Body of pancreas (tissue), 4 donors: ENCODE data around the gene NOL4L. TPM values are rescaled to one million over a fixed set of nuclear protein-coding genes. Genes with fewer than 3 reads are reported as not detected.

Experiments
- ATAC-seq: fragments of 150-250 bp; one replicate; pipeline ENCODE4 v1.9.1; 2016
- DNase-seq, 4 donors: peaks; one replicate each; pipeline ENCODE4 v3.0.0-alpha.2; 2019
- H3K27ac ChIP-seq, 4 donors: fragments of 200-600 bp; sonication (generic); 1 replicate in 3 of 4; 2 replicates in 1 of 4; pipeline versions ENCODE4 v1.5.1 to v1.6.1; 2016 to 2019; ENCODE audit warnings: mild to moderate bottlenecking in 1 of 4, mixed read lengths in 1 of 4, moderate library complexity in 1 of 4
- H3K27me3 ChIP-seq, 2 donors: fragments of 200-600 bp; sonication (generic); one replicate each; pipeline ENCODE4 v1.6.0; 2016; ENCODE audit warnings: mild to moderate bottlenecking in 1 of 2
- H3K36me3 ChIP-seq, 2 donors: fragments of 200-600 bp; sonication (generic); replicated peaks in 1 of 2; 2 replicates each; pipeline ENCODE4 v1.5.1; 2016; ENCODE audit warnings: low read depth in 2 of 2; ENCODE audit not compliant: insufficient read depth in 1 of 2
- H3K4me1 ChIP-seq: fragments of 200-600 bp; sonication (generic); one replicate; pipeline ENCODE4 v1.6.0; 2016
- H3K4me3 ChIP-seq, 2 donors: fragments of 200-600 bp; sonication (generic); 1 replicate in 1 of 2; 2 replicates in 1 of 2; pipeline ENCODE4 v1.5.1; 2016 to 2019
- H3K9me3 ChIP-seq, 3 donors: fragments of 200-600 bp; sonication (generic); 1 replicate in 2 of 3; 2 replicates in 1 of 3; pipeline ENCODE4 v1.5.1; 2016
- CTCF ChIP-seq, 7 experiments: fragments of 450-650 bp in 4 of 7; fragments of 200-600 bp in 3 of 7; sonication (generic) in 3 of 7; IDR thresholded peaks; one replicate each; pipeline ENCODE4 v1.5.1; 2016 to 2019; ENCODE audit warnings: antibody characterized with exemption in 7 of 7
- POLR2A ChIP-seq, 3 donors: fragments of 450-650 bp; IDR thresholded peaks; one replicate each; pipeline ENCODE4 v1.6.1; 2016; ENCODE audit warnings: antibody characterized with exemption in 3 of 3, mild to moderate bottlenecking in 2 of 3
- WGBS, 2 donors: methylation state at CpG; one replicate each; pipeline ENCODE4 v1.1.5; 2017; 5-methylcytosine and 5-hydroxymethylcytosine counted together
- intact Hi-C: fragments of 100-400 bp; cut with DNase I; formaldehyde crosslinking; loops from one replicate; pipeline ENCODE4 v1.15.1; 2023
- total RNA-seq, 2 donors: library from RNA; depleted of rRNA; stranded (reverse); fragments of >200 nt; gene quantifications; one replicate each; pipeline ENCODE4 v1.1.0, GENCODE V29; 2016

NOL4L gene
- total RNA-seq, 2 donors from 2014 or later: 15.0 to 36.9 TPM

- H3K4me1 ChIP-seq: peaks cover 69% of the 10 kb centered on the region
- H3K4me3 ChIP-seq: no peak overlapping the region
- peak; percentile 70 to 86 (median 82) for DNase-seq
- H3K27me3 ChIP-seq: no peaks in the 10 kb centered on the region
- intact Hi-C loops: loop anchor here (10.0 kb wide), 1 partner anchor 99 kb away; no protein-coding TSS in a partner anchor
- TF ChIP-seq POLR2A (IDR thresholded peaks at IDR 0.05): peak in 1 of 3 donors; percentile 27
- TF ChIP-seq CTCF (IDR thresholded peaks at IDR 0.05): peak in 1 of 7 experiments; percentile 10
- no peaks in the 10 kb centered on the region for H3K36me3 ChIP-seq
- peak overlapping the region; percentile 84 to 94 (median 90) for H3K27ac ChIP-seq
- H3K9me3 ChIP-seq: no peaks in the 10 kb centered on the region
- peak; percentile 69 for ATAC-seq
- WGBS, 2 donors: 20 to 40% methylated on average over 17 to 28 of the region's 28 CpGs
These were observed 121.3 kb downstream of the NOL4L start for GRCh38 chr20:32463642-32464400.

- H3K4me1 ChIP-seq: peaks cover 77% of the 10 kb centered on the region
- DNase-seq: peak; percentile 77 to 93 (median 92)
- peak; percentile 75 for ATAC-seq
- 17 to 23% methylated on average over 7 to 15 of the region's 15 CpGs for WGBS, 2 donors
- H3K27me3 ChIP-seq: no peaks in the 10 kb centered on the region
- TF ChIP-seq POLR2A (IDR thresholded peaks at IDR 0.05) (peak in 2 of 3 donors; percentile 22 to 54), CTCF (IDR thresholded peaks at IDR 0.05) (peak in 4 of 7 experiments; percentile 20 to 35 (median 32))
- no peaks in the 10 kb centered on the region for H3K9me3 ChIP-seq
- no peak overlapping the region for H3K4me3 ChIP-seq
- no peaks in the 10 kb centered on the region for H3K36me3 ChIP-seq
- peak overlapping the region; percentile 84 to 94 (median 90) for H3K27ac ChIP-seq
- intact Hi-C loops: loop anchor here (10.0 kb wide), 1 partner anchor 98 kb away; no protein-coding TSS in a partner anchor
These were observed 122.1 kb downstream of the NOL4L start for GRCh38 chr20:32462900-32463641.

- intact Hi-C loops: loop anchor here (10.0 kb wide), 1 partner anchor 97 kb away; no protein-coding TSS in a partner anchor
- TF ChIP-seq CTCF (IDR thresholded peaks at IDR 0.05) (no peak), POLR2A (IDR thresholded peaks at IDR 0.05) (no peak)
- Histone ChIP-seq H3K27ac (peak overlapping the region in 3 of 4 donors; percentile 53 to 91 (median 89)), H3K4me1 (peaks cover 79% of the 10 kb centered on the region), H3K36me3 (no peaks in the 10 kb centered on the region), H3K4me3 (no peak overlapping the region), H3K9me3 (no peaks in the 10 kb centered on the region), H3K27me3 (no peaks in the 10 kb centered on the region)
- whole genome bisulfite sequencing, 2 donors: 82 to 87% methylated on average over 6 to 17 of the region's 17 CpGs
- DNase-seq (no peak), ATAC-seq (no peak)
These were observed 123.1 kb downstream of the NOL4L start for GRCh38 chr20:32461836-32462600.

- intact Hi-C loops: loop anchor here (10.0 kb wide), 1 partner anchor 96 kb away; no protein-coding TSS in a partner anchor
- Histone ChIP-seq H3K4me1 (peaks cover 77% of the 10 kb centered on the region), H3K9me3 (no peaks in the 10 kb centered on the region), H3K36me3 (no peaks in the 10 kb centered on the region), H3K4me3 (no peak overlapping the region), H3K27me3 (no peaks in the 10 kb centered on the region), H3K27ac (no peak overlapping the region)
- ATAC-seq (no peak), DNase-seq (no peak)
- WGBS, 2 donors: 95 to 98% methylated on average over 14 to 24 of the region's 24 CpGs
- no peak for TF ChIP-seq CTCF (IDR thresholded peaks at IDR 0.05)
- no peak for TF ChIP-seq POLR2A (IDR thresholded peaks at IDR 0.05)
These were observed 124.3 kb downstream of the NOL4L start for GRCh38 chr20:32460683-32461320.
